Lower lobe of right lung (tissue), 2 donors: ENCODE data around the gene ADAM8. TPM values are rescaled to one million over a fixed set of nuclear protein-coding genes. Genes with fewer than 3 reads are reported as not detected.

Experiments
- ATAC-seq, 2 donors: fragments of 200-7000 bp; cut with Tn5 transposase; one replicate each; pipeline ENCODE4 v1.9.1; 2020 to 2022; ENCODE audit warnings: mild to moderate bottlenecking in 2 of 2, moderate library complexity in 2 of 2
- DNase-seq: peaks from one replicate; pipeline ENCODE4 v3.0.0-alpha.2; 2020
- H3K27ac ChIP-seq: fragments of 200-600 bp; one replicate; pipeline ENCODE4 v1.8.0; 2022
- H3K27me3 ChIP-seq: fragments of 200-600 bp; one replicate; pipeline ENCODE4 v1.8.0; 2022; ENCODE audit warnings: low read depth
- H3K36me3 ChIP-seq: fragments of 200-600 bp; one replicate; pipeline ENCODE4 v1.8.0; 2022; ENCODE audit warnings: mild to moderate bottlenecking
- H3K4me1 ChIP-seq: fragments of 200-600 bp; one replicate; pipeline ENCODE4 v1.8.0; 2022
- H3K4me3 ChIP-seq: fragments of 200-600 bp; one replicate; pipeline ENCODE4 v1.8.0; 2022; ENCODE audit warnings: mild to moderate bottlenecking
- H3K9me3 ChIP-seq: fragments of 200-600 bp; one replicate; pipeline ENCODE4 v1.8.0; 2022
- intact Hi-C: fragments of 100-400 bp; cut with DNase I; formaldehyde crosslinking; loops from one replicate; pipeline ENCODE4 v1.11.0; 2022
- total RNA-seq: library from RNA; stranded (reverse); fragmentation: NEBNext Ultra II Directional; extraction: Animal tissue kit (Norgen Biotek cat#: 25700); gene quantifications from one replicate; pipeline ENCODE4 v1.2.1, GENCODE V29; 2021
- TF ChIP-seq, protein P1 (sequence below): fragments of 200-600 bp; IDR thresholded peaks from one replicate; pipeline ENCODE4 v1.8.0; 2022; ENCODE audit warnings: antibody characterized with exemption, mild to moderate bottlenecking
- donor health status: DM: no; HTN: yes; CAD: no; lungs with severe emphysema.

Gene ADAM8
- total RNA-seq, 1 donor from 2014 or later, result 18.7 TPM

DNA sequence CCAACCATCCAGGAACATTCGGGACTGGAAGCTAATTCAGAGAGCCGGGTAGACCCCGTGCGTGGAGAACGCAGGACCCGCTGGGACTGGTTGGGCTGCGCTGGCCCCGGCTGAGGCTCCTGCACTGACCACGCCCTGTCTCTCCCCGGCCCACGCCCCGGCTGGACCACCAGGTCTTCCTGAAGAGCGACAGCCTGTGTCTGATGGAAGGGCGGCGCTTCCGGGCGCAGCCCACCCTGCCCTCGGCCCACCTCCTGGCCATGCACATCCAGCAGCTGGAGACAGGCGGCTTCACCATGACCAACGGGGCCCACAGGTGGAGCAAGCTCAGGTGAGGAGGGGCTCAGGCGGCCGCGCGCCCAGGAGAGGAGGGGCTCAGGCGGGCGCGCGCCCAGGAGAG is 56.9 kb downstream of the ADAM8 start:
- TF ChIP-seq, protein P1, sequence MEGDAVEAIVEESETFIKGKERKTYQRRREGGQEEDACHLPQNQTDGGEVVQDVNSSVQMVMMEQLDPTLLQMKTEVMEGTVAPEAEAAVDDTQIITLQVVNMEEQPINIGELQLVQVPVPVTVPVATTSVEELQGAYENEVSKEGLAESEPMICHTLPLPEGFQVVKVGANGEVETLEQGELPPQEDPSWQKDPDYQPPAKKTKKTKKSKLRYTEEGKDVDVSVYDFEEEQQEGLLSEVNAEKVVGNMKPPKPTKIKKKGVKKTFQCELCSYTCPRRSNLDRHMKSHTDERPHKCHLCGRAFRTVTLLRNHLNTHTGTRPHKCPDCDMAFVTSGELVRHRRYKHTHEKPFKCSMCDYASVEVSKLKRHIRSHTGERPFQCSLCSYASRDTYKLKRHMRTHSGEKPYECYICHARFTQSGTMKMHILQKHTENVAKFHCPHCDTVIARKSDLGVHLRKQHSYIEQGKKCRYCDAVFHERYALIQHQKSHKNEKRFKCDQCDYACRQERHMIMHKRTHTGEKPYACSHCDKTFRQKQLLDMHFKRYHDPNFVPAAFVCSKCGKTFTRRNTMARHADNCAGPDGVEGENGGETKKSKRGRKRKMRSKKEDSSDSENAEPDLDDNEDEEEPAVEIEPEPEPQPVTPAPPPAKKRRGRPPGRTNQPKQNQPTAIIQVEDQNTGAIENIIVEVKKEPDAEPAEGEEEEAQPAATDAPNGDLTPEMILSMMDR, result no peak

DNA sequence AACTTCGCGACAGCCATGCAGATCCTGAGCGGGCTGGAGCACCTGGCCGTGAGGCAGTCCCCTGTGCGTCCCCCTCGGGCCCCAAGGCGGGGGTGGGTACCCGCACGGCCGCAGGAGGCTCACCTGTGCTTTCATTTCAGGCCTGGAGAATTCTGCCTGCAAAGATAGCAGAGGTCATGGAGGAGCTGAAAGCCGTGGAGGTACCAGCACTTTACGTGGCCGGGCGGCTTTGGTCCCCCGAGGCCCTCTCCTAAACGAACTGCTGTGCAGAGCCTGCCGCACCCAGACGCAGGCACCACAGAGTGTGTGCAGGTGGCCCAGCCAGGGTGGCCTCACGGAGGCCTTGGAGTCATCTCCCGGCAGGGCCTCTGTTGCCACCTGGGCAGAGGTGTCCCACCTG is 57.8 kb downstream of the ADAM8 start:
- intact Hi-C loops, result no loop called here
- DNase-seq (no peak), ATAC-seq (no peak)
- H3K4me3 ChIP-seq, result no peak overlapping the region
- H3K27ac ChIP-seq, result no peak overlapping the region
- H3K4me1 ChIP-seq, result no peaks in the 10 kb centered on the region
- no peaks in the 10 kb centered on the region for H3K9me3 ChIP-seq
- TF ChIP-seq, protein P1, result no peak
- peaks cover 12% of the 10 kb centered on the region for H3K27me3 ChIP-seq
- no peaks in the 10 kb centered on the region for H3K36me3 ChIP-seq

More for the DNA sequence above, 56.9 kb downstream of the ADAM8 start:
- no peaks in the 10 kb centered on the region for H3K36me3 ChIP-seq
- DNase-seq, result no peak
- H3K4me1 ChIP-seq, result no peaks in the 10 kb centered on the region
- no peak overlapping the region for H3K4me3 ChIP-seq
- no peaks in the 10 kb centered on the region for H3K9me3 ChIP-seq
- intact Hi-C loops, result no loop called here
- no peak overlapping the region for H3K27ac ChIP-seq
- no peak for ATAC-seq
- peaks cover 12% of the 10 kb centered on the region for H3K27me3 ChIP-seq

DNA sequence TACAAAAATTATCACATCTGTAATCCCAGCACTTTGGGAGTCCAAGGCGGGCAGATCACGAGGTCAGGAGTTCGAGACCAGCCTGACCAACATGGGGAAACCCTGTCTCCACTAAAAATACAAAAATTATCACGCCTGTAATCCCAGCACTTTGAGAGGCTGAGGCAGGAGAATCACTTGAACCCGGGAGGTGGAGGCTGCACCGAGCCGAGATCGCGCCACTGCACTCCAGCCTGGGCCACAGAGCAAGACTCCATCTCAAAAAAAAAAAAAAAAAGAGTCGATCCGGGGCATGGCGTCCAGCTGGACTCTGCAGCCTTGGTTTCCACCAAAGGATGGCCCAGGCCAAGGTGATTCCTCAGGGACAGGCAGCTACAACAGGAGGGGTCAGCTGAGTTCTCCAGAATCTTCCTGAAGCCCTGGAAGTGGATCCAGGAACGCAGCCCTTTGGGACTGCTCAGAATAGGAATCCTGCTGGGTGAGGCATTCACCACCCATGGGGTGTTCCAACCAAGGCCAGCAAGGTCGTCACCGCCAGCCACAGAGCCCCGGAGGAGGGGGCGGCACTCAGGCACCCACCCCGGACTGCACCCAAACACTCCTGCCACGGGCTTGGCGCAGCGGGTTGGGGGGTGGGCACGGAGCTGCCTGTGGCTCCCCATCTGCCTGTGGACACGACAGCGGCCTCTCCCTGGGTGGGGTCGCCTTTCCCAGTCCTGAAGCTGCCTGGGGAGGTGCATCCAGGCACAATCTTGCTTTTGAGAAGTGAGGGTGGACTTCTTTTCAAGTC is 58.7 kb downstream of the ADAM8 start:
- ATAC-seq, result no peak
- Histone ChIP-seq H3K36me3 (no peaks in the 10 kb centered on the region), H3K27ac (no peak overlapping the region), H3K27me3 (peaks cover 12% of the 10 kb centered on the region), H3K9me3 (no peaks in the 10 kb centered on the region), H3K4me3 (no peak overlapping the region), H3K4me1 (no peaks in the 10 kb centered on the region)
- no peak for DNase-seq
- TF ChIP-seq, protein P1, result no peak
- intact Hi-C loops, result no loop called here

DNA sequence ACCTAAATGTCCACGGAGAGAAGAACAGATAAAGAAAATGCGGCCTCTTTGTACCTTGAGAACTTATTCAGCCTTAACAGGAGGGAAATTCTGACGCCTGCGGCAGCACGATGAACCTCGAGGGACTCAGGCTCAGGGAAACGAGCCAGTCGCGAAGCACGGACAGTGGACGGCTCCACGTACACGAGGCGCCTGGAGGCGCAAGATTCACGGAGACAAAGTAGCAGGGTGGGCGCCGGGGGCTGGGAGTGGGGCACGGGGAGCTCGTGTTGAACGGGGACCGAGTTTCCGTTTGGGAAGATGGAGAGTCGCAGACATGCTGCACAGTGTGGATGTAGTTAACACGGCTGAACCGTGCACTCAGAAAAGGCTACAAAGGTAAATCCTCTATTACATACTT is 59.9 kb downstream of the ADAM8 start:
- no peak overlapping the region for H3K27ac ChIP-seq
- intact Hi-C loops, result no loop called here
- H3K4me3 ChIP-seq, result no peak overlapping the region
- TF ChIP-seq, protein P1, result no peak
- H3K27me3 ChIP-seq, result peaks cover 12% of the 10 kb centered on the region
- H3K36me3 ChIP-seq, result no peaks in the 10 kb centered on the region
- no peak for DNase-seq
- H3K9me3 ChIP-seq, result no peaks in the 10 kb centered on the region
- ATAC-seq, result peak in 1 of 2 donors; percentile 25
- no peaks in the 10 kb centered on the region for H3K4me1 ChIP-seq

DNA sequence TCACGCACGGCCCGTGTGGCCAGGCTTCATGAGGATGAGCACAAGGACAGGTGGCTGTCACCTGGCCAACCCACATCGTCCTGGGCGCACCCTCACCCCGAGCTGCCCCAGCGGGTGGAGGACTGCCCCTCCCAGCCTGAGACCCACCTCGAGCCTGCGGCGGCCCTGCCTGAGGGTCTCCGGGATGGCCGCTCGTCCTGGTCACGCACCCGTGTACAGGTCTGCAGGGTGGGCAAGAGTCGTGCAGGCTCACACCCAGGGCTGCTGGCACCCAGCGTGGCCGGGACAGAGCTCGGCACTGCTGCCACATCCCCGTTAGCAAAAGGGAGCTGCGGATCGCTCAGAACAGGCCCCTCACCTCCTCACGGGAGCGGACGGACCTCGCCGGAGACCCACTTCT is 61.1 kb downstream of the ADAM8 start:
- Histone ChIP-seq H3K27ac (no peak overlapping the region), H3K4me1 (no peaks in the 10 kb centered on the region), H3K36me3 (no peaks in the 10 kb centered on the region), H3K9me3 (no peaks in the 10 kb centered on the region), H3K27me3 (peaks cover 4% of the 10 kb centered on the region), H3K4me3 (no peak overlapping the region)
- DNase-seq, result no peak
- TF ChIP-seq, protein P1, result no peak
- no peak for ATAC-seq
- intact Hi-C loops, result no loop called here
